Measurements from ENCODE around the gene MGP. TPM values are rescaled to one million over a fixed set of nuclear protein-coding genes. Genes with fewer than 3 reads are reported as not detected.

MGP gene
- total RNA-seq, 1 experiment from 2014 or later = 0.72 TPM

GRCh38 chr12:14879222-14879933 is 6.3 kb downstream of the MGP start:
- no peaks in the 10 kb centered on the region for H3K27me3 ChIP-seq (ENCODE audit: control insufficient read depth, insufficient read depth, low read length)
- CTCF ChIA-PET = no interaction called here
- no TSS peak for BruUV-seq (replicated peaks)
- DNase-seq (ENCODE audit: low read depth, low spot score) (no peak), ATAC-seq (no peak)
- intact Hi-C loops (cut with micrococcal nuclease; ENCODE audit: unreplicated experiment) (no loop called here), in situ Hi-C loops (cut with HindIII; ENCODE audit: low pct_unique_long_range_greater_than_20kb, low sequenced_read_pairs) (no loop called here)
- H3K9me3 ChIP-seq (ENCODE audit: control insufficient read depth, insufficient read depth, low read depth, low read length) = no peaks in the 10 kb centered on the region
- no peaks in the 10 kb centered on the region for H3K36me3 ChIP-seq (ENCODE audit: control insufficient read depth, insufficient read depth, low read length)
- POLR2A ChIA-PET = no interaction called here
- no peaks in the 10 kb centered on the region for H3K4me1 ChIP-seq (ENCODE audit: control insufficient read depth, insufficient read depth, low read length)
- H3K4me3 ChIP-seq (ENCODE audit: low read depth in 2 of 2, low read length in 2 of 2) = no peak overlapping the region
- no peak overlapping the region for H3K27ac ChIP-seq (ENCODE audit: low read length)
- TF ChIP-seq CTCF (IDR thresholded peaks at IDR 0.05) (no peak), TCF7L2 (IDR thresholded peaks at IDR 0.05; ENCODE audit: low read depth, low read length) (no peak), SIN3A (IDR thresholded peaks at IDR 0.05; ENCODE audit: borderline replicate concordance, insufficient read depth, low read depth, low read length) (no peak), POLR2AphosphoS5 (IDR thresholded peaks at IDR 0.05; ENCODE audit: low read depth, low read length) (no peak), REST (IDR thresholded peaks at IDR 0.05; ENCODE audit: insufficient read depth in 1 of 2, low read depth in 2 of 2, low read length in 1 of 2) (no peak)

GRCh38 chr12:14878488-14878887 is 7.2 kb downstream of the MGP start:
- no peak for TF ChIP-seq SIN3A (IDR thresholded peaks at IDR 0.05; ENCODE audit: borderline replicate concordance, insufficient read depth, low read depth, low read length)
- no peak for TF ChIP-seq TCF7L2 (IDR thresholded peaks at IDR 0.05; ENCODE audit: low read depth, low read length)
- no peak for TF ChIP-seq CTCF (IDR thresholded peaks at IDR 0.05)
- no peak for TF ChIP-seq POLR2AphosphoS5 (IDR thresholded peaks at IDR 0.05; ENCODE audit: low read depth, low read length)
- no peak for TF ChIP-seq REST (IDR thresholded peaks at IDR 0.05; ENCODE audit: insufficient read depth in 1 of 2, low read depth in 2 of 2, low read length in 1 of 2)
- intact Hi-C loops (cut with micrococcal nuclease; ENCODE audit: unreplicated experiment) (no loop called here), in situ Hi-C loops (cut with HindIII; ENCODE audit: low pct_unique_long_range_greater_than_20kb, low sequenced_read_pairs) (no loop called here)
- no peaks in the 10 kb centered on the region for H3K27me3 ChIP-seq (ENCODE audit: control insufficient read depth, insufficient read depth, low read length)
- no peak overlapping the region for H3K27ac ChIP-seq (ENCODE audit: low read length)
- no peak for DNase-seq (ENCODE audit: low read depth, low spot score)
- POLR2A ChIA-PET = no interaction called here
- ATAC-seq = no peak
- H3K36me3 ChIP-seq (ENCODE audit: control insufficient read depth, insufficient read depth, low read length) = no peaks in the 10 kb centered on the region
- CTCF ChIA-PET = no interaction called here
- H3K9me3 ChIP-seq (ENCODE audit: control insufficient read depth, insufficient read depth, low read depth, low read length) = no peaks in the 10 kb centered on the region
- no peaks in the 10 kb centered on the region for H3K4me1 ChIP-seq (ENCODE audit: control insufficient read depth, insufficient read depth, low read length)
- no peak overlapping the region for H3K4me3 ChIP-seq (ENCODE audit: low read depth in 2 of 2, low read length in 2 of 2)
- no TSS peak for BruUV-seq (replicated peaks)

Data from Panc1 (cell line).